Cardiac muscle cell (in vitro differentiated cells and primary cell): Measurements from ENCODE around the gene PDZD2. TPM values are rescaled to one million over a fixed set of nuclear protein-coding genes. Genes with fewer than 3 reads are reported as not detected.

Experiments used
- DNase-seq, 2 donors: peaks; one replicate each; pipeline versions ENCODE4 v3.0.0 to v3.0.0-alpha.2; 2010 to 2017; ENCODE audit warnings: low read depth in 1 of 2, low spot score in 1 of 2
- H3K27ac ChIP-seq: fragments of 200-600 bp; sonication (generic); 2 replicates; pipeline ENCODE4 v1.5.1; 2016
- H3K27me3 ChIP-seq: fragments of 200-600 bp; sonication (generic); 2 replicates; pipeline ENCODE4 v1.6.0; 2016; ENCODE audit warnings: control low read depth
- H3K36me3 ChIP-seq: fragments of 200-600 bp; sonication (generic); 2 replicates; pipeline ENCODE4 v1.5.1; 2016; ENCODE audit warnings: control low read depth
- H3K4me1 ChIP-seq: fragments of 200-600 bp; sonication (generic); 2 replicates; pipeline ENCODE4 v1.8.1; 2017; ENCODE audit warnings: low read depth, mild to moderate bottlenecking, mixed run types
- H3K4me3 ChIP-seq: fragments of 200-600 bp; sonication (generic); 2 replicates; pipeline ENCODE4 v1.5.1; 2016; ENCODE audit warnings: mild to moderate bottlenecking
- H3K9me3 ChIP-seq: fragments of 200-600 bp; sonication (generic); 2 replicates; pipeline ENCODE4 v1.5.1; 2017; ENCODE audit warnings: low read depth, mild to moderate bottlenecking, control low read depth
- polyA plus RNA-seq: library from polyadenylated mRNA; unstranded; fragments of >200 nt; fragmentation: Nextera tagmentation; extraction: Ambion mirVana; gene quantifications from 2 replicates; pipeline ENCODE4 v1.2.1, GENCODE V29; 2016
- total RNA-seq: library from RNA; depleted of rRNA; stranded (reverse); fragments of >200 nt; gene quantifications from 2 replicates; pipeline ENCODE4 v1.2.3, GENCODE V29; 2016
- TF ChIP-seq, protein P1 (sequence below): IDR thresholded peaks from 2 replicates; pipeline ENCODE4 v1.5.1; 2012; ENCODE audit warnings: low read depth, mild to moderate bottlenecking, low read length

Gene PDZD2
- total and polyA plus RNA-seq, 2 experiments from 2014 or later, result 3.0 to 3.5 TPM

DNA sequence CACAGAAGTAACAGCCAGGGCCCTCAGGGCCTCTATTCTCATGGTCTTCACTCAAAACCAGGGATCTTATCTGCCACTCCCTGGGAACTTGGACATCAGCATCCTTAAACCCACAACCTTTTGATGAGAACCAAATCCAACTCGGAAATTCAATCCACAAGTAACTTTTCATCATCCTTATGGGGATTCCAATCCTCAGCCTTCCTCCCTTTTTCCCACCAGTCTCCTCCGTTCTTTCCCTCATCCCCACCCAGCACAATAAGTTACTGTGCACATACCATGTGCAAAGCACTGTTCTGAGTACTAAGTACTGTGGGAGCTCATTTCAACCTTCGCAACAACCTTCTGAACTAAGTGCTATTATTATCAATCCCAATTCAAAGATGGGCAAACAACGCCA, 518.1 kb downstream of the PDZD2 start:
- Histone ChIP-seq H3K27me3 (no peaks in the 10 kb centered on the region), H3K4me1 (peaks cover 15% of the 10 kb centered on the region), H3K4me3 (no peak overlapping the region), H3K9me3 (no peaks in the 10 kb centered on the region), H3K27ac (no peak overlapping the region), H3K36me3 (no peaks in the 10 kb centered on the region)
- TF ChIP-seq, protein P1, sequence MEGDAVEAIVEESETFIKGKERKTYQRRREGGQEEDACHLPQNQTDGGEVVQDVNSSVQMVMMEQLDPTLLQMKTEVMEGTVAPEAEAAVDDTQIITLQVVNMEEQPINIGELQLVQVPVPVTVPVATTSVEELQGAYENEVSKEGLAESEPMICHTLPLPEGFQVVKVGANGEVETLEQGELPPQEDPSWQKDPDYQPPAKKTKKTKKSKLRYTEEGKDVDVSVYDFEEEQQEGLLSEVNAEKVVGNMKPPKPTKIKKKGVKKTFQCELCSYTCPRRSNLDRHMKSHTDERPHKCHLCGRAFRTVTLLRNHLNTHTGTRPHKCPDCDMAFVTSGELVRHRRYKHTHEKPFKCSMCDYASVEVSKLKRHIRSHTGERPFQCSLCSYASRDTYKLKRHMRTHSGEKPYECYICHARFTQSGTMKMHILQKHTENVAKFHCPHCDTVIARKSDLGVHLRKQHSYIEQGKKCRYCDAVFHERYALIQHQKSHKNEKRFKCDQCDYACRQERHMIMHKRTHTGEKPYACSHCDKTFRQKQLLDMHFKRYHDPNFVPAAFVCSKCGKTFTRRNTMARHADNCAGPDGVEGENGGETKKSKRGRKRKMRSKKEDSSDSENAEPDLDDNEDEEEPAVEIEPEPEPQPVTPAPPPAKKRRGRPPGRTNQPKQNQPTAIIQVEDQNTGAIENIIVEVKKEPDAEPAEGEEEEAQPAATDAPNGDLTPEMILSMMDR, result no peak
- no peak for DNase-seq

DNA sequence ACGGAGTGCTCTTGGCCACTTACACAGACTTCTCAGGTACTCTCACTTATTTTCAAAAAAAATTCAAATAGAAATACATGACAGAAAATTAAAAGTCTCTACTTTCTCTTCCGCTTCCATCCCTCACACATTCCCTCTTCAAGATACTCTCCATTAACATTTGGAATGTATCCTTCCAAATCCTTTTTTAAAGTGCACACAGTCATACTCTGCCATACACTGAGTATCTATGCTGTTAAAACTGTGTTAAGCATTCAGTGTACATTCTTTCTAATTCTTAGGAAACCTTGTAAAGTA, 519.7 kb downstream of the PDZD2 start:
- no peak overlapping the region for H3K4me3 ChIP-seq

DNA sequence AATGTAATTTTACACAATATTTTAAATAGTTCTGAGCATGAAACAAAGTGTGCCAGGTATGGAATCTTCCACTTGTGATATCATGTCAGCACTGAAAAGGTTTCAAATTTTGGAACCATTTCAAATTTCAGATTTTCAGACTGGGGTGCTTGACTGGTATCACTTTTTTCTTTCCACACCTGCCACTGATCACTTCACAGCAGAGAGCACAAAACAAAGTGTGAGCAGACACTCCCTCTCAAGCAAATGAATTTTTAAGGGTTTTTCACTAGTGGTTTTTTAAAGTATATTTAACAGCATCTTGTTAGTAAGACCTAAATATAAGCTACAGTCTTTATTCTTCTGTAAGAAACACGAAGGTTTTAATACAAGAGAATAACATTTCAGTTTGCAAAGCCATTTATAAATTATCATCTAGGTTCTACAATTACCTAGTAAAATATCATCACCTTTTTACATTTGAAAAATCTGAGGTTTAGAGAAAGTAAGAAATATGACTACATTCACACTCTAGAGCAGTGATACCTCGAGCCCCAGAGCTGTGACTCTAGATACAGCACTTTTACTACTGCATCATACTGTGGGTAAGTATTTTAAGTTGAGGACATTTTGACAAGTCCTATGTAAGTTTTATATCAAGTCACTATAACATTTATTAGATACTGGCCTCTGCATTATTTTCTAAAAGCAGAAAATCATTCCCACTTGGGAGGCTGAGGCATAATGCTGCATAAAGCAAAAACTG, 520.6 kb downstream of the PDZD2 start:
- H3K27ac ChIP-seq, result peak overlapping the region; percentile 33
- H3K4me1 ChIP-seq, result peaks cover 15% of the 10 kb centered on the region
- DNase-seq, result no peak
- TF ChIP-seq, protein P1, result no peak
- H3K36me3 ChIP-seq, result peaks cover 6% of the 10 kb centered on the region
- no peaks in the 10 kb centered on the region for H3K9me3 ChIP-seq
- H3K27me3 ChIP-seq, result no peaks in the 10 kb centered on the region
- no peak overlapping the region for H3K4me3 ChIP-seq

More for the DNA sequence above, 519.7 kb downstream of the PDZD2 start:
- Histone ChIP-seq H3K4me1 (peaks cover 15% of the 10 kb centered on the region), H3K27me3 (no peaks in the 10 kb centered on the region), H3K27ac (peak overlapping the region; percentile 33), H3K9me3 (no peaks in the 10 kb centered on the region), H3K36me3 (peaks cover under 1% of the 10 kb centered on the region)
- TF ChIP-seq, protein P1, result no peak
- DNase-seq, result no peak

DNA sequence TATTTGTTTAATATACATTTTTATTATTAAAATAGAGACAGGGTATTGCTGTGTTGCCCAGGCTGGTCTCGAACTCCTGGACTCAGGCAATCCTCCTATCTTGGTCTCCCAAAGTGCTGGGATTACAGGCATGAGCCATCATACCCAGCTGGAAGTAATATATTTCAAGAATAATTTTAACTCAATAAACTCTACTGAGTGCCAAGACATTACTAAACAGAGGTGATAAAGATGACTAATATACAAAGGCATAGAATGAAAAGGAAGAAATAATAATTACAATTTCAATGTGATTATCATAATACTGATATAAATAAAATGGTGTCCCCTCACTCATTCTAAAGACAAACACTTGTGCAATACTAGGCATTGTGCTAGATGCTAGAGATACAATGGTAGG, 521.3 kb downstream of the PDZD2 start:
- H3K36me3 ChIP-seq, result peaks cover 6% of the 10 kb centered on the region
- H3K27me3 ChIP-seq, result no peaks in the 10 kb centered on the region
- H3K4me1 ChIP-seq, result peaks cover 15% of the 10 kb centered on the region
- TF ChIP-seq, protein P1, result no peak
- no peak overlapping the region for H3K27ac ChIP-seq
- no peaks in the 10 kb centered on the region for H3K9me3 ChIP-seq
- no peak overlapping the region for H3K4me3 ChIP-seq
- peak in 1 of 2 donors; percentile 30 for DNase-seq

Other genes starting within 250 kb of the PDZD2 start
- 41.5 and 42.1 TPM in 2 replicates for gene DROSHA, start 107.0 kb upstream of the PDZD2 start, total RNA-seq
- 27.7 and 39.6 TPM in 2 replicates for gene DROSHA, start 107.0 kb upstream of the PDZD2 start, polyA plus RNA-seq
- 14.7 and 31.1 TPM in 2 replicates for gene C5orf22, start 106.8 kb upstream of the PDZD2 start, total RNA-seq
- 33.6 and 36.2 TPM in 2 replicates for gene C5orf22, start 106.8 kb upstream of the PDZD2 start, polyA plus RNA-seq